ENCODE results near the gene CACNA1S. TPM values are rescaled to one million over a fixed set of nuclear protein-coding genes. Genes with fewer than 3 reads are reported as not detected.

Gene CACNA1S
- total RNA-seq, 1 donor from 2014 or later, result not detected

DNA sequence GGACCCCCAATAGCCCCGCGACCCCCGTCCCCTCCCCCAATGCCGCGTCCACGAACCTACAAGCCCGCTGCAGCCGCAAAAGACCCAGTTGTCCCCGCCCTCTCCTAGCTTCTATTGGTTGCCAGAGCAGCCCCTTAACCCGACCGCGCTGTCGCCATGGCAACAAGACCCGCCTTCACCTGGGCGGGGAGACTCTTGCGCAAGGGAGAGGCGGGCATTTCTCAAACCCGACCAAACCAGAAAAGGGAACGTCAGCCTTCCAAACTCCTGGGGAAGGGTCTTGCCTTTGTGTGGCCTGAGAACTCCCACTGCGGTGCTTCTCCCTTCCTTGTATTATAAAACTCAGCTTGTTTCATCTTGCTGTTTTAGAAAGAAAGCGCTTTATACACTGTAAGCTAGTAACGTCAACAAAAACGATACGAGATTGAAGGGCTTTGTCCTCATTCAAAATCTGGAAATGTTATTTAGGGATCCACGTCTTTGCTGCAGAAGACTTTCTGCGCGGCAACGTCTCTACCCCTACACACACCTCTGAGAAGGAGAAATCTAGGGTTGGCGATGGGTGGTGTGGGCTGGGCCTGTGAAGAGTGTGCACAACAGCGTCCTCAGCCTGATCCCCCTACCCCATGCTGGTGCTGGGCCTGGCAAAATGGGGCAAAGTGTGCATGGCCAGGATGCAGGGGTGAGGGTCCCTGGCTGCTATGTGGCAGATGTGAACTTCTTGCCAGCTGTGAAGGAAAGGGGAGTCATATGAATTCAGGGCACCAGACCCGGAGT lies 42.4 kb upstream of the CACNA1S start, which contains the start of gene TMEM9:
TMEM9 (minus strand) TSS at position 86 of the 777 bp plus-strand sequence. CDS start 551 bp downstream, outside the sequence.
- TF ChIP-seq, protein P1, sequence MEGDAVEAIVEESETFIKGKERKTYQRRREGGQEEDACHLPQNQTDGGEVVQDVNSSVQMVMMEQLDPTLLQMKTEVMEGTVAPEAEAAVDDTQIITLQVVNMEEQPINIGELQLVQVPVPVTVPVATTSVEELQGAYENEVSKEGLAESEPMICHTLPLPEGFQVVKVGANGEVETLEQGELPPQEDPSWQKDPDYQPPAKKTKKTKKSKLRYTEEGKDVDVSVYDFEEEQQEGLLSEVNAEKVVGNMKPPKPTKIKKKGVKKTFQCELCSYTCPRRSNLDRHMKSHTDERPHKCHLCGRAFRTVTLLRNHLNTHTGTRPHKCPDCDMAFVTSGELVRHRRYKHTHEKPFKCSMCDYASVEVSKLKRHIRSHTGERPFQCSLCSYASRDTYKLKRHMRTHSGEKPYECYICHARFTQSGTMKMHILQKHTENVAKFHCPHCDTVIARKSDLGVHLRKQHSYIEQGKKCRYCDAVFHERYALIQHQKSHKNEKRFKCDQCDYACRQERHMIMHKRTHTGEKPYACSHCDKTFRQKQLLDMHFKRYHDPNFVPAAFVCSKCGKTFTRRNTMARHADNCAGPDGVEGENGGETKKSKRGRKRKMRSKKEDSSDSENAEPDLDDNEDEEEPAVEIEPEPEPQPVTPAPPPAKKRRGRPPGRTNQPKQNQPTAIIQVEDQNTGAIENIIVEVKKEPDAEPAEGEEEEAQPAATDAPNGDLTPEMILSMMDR (IDR thresholded peaks at IDR 0.05), result no peak
- peak; percentile 90 to 98 for DNase-seq (ENCODE audit: low spot score in 2 of 2)
- Histone ChIP-seq H3K27me3 (no peaks in the 10 kb centered on the region), H3K36me3 (peaks cover 0 to 20% of the 10 kb centered on the region in 2 donors), H3K9me3 (no peaks in the 10 kb centered on the region), H3K4me3 (peak within 1 kb of the TSS; percentile 75 to 91), H3K27ac (peak within 1 kb of the TSS; percentile 37 to 41), H3K4me1 (peaks cover 8 to 13% of the 10 kb centered on the region in 2 donors)
- intact Hi-C loops (cut with DNase I), result loop anchor here (1.0 kb wide), 1 partner anchor 16 kb away; no protein-coding TSS in a partner anchor

DNA sequence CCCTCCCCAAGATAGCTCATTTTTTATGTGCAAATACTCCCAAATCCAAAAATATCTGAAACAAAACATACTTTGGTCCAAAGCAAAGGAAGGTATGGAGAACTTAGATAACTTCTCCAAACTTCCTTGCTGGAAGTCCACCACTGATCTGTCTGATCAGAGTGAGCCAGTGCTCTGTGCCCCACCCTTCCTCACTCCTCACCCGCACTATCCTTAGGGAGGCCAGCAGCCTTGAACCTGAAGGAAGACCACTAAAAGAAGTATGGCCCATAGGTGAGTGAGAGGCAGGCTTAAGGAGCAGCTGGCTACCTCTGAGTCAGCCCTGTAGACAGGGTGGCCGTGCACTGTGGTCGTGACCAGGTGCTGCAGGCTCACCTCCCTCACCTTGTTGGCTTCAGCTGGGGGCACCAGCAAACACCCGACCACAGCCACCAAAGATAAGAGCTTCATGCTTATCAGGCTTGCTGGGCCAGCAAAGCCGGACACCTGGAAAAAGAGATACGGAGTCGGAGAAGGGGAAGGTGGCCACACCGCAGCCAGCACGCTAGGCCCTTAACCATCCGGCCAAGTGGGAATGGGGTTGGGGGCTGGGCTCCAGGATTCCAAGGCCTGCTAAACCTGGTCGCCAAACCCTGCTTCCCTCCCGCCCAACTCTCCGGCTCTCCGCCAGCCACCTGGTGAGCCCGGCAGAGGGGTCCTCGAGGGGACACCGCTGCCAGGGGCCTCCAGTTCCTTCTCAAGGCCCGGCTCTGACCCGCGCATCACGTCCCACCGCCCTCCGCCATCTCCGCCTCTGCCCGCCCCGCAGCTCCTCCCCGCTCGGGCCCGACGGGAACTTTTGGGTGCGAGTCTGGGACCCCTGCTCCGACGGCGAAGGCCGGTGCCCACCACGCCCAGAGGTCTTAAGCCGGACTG lies 41.5 kb upstream of the CACNA1S start:
- DNase-seq (ENCODE audit: low spot score in 2 of 2), result no peak
- TF ChIP-seq, protein P1 (IDR thresholded peaks at IDR 0.05), result no peak
- no peaks in the 10 kb centered on the region for H3K27me3 ChIP-seq
- H3K9me3 ChIP-seq, result no peaks in the 10 kb centered on the region
- peaks cover 8 to 13% of the 10 kb centered on the region in 2 donors for H3K4me1 ChIP-seq
- peak overlapping the region; percentile 37 to 41 for H3K27ac ChIP-seq
- intact Hi-C loops (cut with DNase I), result loop anchor here (1.0 kb wide), 1 partner anchor 17 kb away; no protein-coding TSS in a partner anchor
- H3K36me3 ChIP-seq, result peaks cover 0 to 28% of the 10 kb centered on the region in 2 donors
- peak overlapping the region; percentile 75 to 91 for H3K4me3 ChIP-seq

DNA sequence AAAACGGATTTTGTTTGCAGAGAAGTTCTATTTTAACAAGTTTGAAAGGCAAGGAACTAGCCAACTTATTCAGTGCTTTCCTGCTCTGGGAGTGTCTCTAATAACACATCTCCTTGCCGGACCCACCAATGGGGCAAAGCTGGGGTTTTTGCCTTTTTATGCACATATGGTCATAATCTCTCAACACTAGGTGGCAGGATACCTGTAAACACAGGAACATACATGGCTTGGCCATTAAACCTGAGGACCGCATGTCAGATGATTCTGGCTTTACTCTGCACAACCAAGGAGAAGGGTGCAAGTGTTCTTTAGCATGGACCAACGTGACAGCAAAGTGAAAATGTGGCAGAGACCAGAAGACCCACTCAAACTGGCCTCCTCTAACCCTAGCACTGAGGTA lies 37.2 kb upstream of the CACNA1S start:
- Histone ChIP-seq H3K27ac (no peak overlapping the region), H3K36me3 (peaks cover 32 to 72% of the 10 kb centered on the region in 2 donors), H3K4me1 (peaks cover 5 to 10% of the 10 kb centered on the region in 2 donors), H3K9me3 (no peaks in the 10 kb centered on the region), H3K4me3 (no peak overlapping the region), H3K27me3 (no peaks in the 10 kb centered on the region)
- no peak for DNase-seq (ENCODE audit: low spot score in 2 of 2)
- intact Hi-C loops (cut with DNase I), result no loop called here
- TF ChIP-seq, protein P1 (IDR thresholded peaks at IDR 0.05), result peak in 2 of 3 experiments; percentile 7 to 22

DNA sequence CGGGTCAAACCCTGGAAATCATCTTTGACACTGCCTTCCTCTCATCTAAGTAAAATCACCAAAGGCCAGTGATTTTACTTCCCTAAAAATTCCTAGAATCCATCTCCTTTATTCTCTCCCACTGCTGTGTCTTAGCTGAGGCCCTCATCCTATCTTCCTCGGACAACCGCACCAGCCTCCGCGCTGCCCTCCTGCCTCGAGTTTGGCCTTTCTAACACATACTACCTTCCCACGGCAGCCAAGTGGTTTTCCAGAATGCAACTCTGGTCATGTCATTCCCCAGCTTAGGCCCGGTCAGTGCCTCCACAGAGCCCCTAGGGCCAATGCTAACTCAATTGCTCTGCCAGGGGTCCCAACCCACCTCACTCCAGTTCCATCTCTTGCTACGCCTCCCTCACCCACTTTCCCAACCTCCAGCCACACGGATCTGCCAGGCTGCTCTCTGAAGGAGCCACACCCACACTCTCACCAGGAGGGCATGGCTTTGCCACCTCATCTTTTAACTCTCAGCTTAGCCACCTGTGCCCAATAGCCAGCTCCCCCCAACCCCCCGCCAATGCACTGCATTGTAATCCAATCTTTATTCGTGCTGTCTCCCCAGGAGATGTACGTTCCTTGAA lies 35.3 kb upstream of the CACNA1S start:
- DNase-seq (ENCODE audit: low spot score in 2 of 2), result no peak
- Histone ChIP-seq H3K27ac (no peak overlapping the region), H3K4me3 (no peak overlapping the region), H3K27me3 (no peaks in the 10 kb centered on the region), H3K4me1 (no peaks in the 10 kb centered on the region), H3K36me3 (peaks cover 50 to 91% of the 10 kb centered on the region in 2 donors), H3K9me3 (no peaks in the 10 kb centered on the region)
- intact Hi-C loops (cut with DNase I), result no loop called here
- TF ChIP-seq, protein P1 (IDR thresholded peaks at IDR 0.05), result no peak

Data from ascending aorta (tissue), 2 donors.